Smooth muscle cell (in vitro differentiated cells): ENCODE results near the gene RAB11FIP4. TPM values are rescaled to one million over a fixed set of nuclear protein-coding genes. Genes with fewer than 3 reads are reported as not detected.
A peak's percentile ranks its signal among the peaks of the same experiment; 100 is the strongest.

Source experiments
- DNase-seq: peaks from one replicate; lab custom pipeline; 2025; ENCODE audit not compliant: unreplicated experiment; lab: John Stamatoyannopoulos, UW
- H2AFZ ChIP-seq: fragments of 200-600 bp; sonication (generic); 2 replicates; pipeline ENCODE4 v1.6.0; 2016; ENCODE audit warnings: antibody characterized with exemption, low read depth, mild to moderate bottlenecking
- H3F3A ChIP-seq: fragments of 200-600 bp; sonication (generic); 2 replicates; pipeline ENCODE4 v1.6.0; 2017; ENCODE audit warnings: antibody characterized with exemption, low read depth
- H3K27ac ChIP-seq: fragments of 200-600 bp; sonication (generic); 2 replicates; pipeline ENCODE4 v1.5.1; 2016; ENCODE audit warnings: low read depth, mild to moderate bottlenecking
- H3K27me3 ChIP-seq: fragments of 200-600 bp; sonication (generic); 2 replicates; pipeline ENCODE4 v1.6.1; 2016; ENCODE audit warnings: low read depth, mild to moderate bottlenecking
- H3K36me3 ChIP-seq: fragments of 200-600 bp; sonication (generic); 2 replicates; pipeline ENCODE4 v1.5.1; 2016; ENCODE audit warnings: low read depth
- H3K4me1 ChIP-seq: fragments of 200-600 bp; sonication (generic); 2 replicates; pipeline ENCODE4 v1.5.1; 2016; ENCODE audit warnings: low read depth
- H3K4me2 ChIP-seq: fragments of 200-600 bp; sonication (generic); 2 replicates; pipeline ENCODE4 v1.6.0; 2016; ENCODE audit warnings: mild to moderate bottlenecking
- H3K4me3 ChIP-seq: fragments of 200-600 bp; sonication (generic); 2 replicates; pipeline ENCODE4 v1.5.1; 2016; ENCODE audit warnings: mild to moderate bottlenecking
- H3K79me2 ChIP-seq: fragments of 200-600 bp; sonication (generic); 2 replicates; pipeline ENCODE4 v1.6.0; 2016; ENCODE audit warnings: low read depth, mild to moderate bottlenecking
- H3K9ac ChIP-seq: fragments of 200-600 bp; sonication (generic); 2 replicates; pipeline ENCODE4 v1.6.0; 2016; ENCODE audit warnings: low read depth
- H3K9me3 ChIP-seq: fragments of 200-600 bp; sonication (generic); replicated peaks from 2 replicates; pipeline ENCODE4 v1.5.1; 2016; ENCODE audit warnings: low read depth
- H4K20me1 ChIP-seq: fragments of 200-600 bp; sonication (generic); 2 replicates; pipeline ENCODE4 v1.6.0; 2016; ENCODE audit warnings: low read depth
- WGBS: methylation state at CpG from one replicate; pipeline ENCODE4 v1.1.7; 2016; ENCODE audit warnings: low lambda C conversion rate; 5-methylcytosine and 5-hydroxymethylcytosine counted together
- polyA plus RNA-seq: library from polyadenylated mRNA; unstranded; fragments of >200 nt; fragmentation: Nextera tagmentation; extraction: Ambion mirVana; gene quantifications from 2 replicates; pipeline ENCODE4 v1.2.1, GENCODE V29; 2016
- total RNA-seq: library from RNA; depleted of rRNA; stranded (reverse); fragments of >200 nt; gene quantifications from 2 replicates; pipeline ENCODE4 v1.2.3, GENCODE V29; 2014
- TF ChIP-seq, protein P1 (sequence below): fragments of 200-600 bp; sonication (generic); IDR thresholded peaks from 2 replicates; pipeline ENCODE4 v1.5.1; 2017; ENCODE audit warnings: borderline replicate concordance, mild to moderate bottlenecking, antibody characterized with exemption; ENCODE audit not compliant: insufficient read depth, poor library complexity, severe bottlenecking

The RAB11FIP4 gene
- total and polyA plus RNA-seq, 2 experiments from 2014 or later = 0.42 to 2.9 TPM

- Histone ChIP-seq H3K79me2 (no peaks in the 10 kb centered on the region), H3K9me3 (no peaks in the 10 kb centered on the region), H3K27me3 (no peaks in the 10 kb centered on the region), H3K4me1 (no peaks in the 10 kb centered on the region), H3K36me3 (no peaks in the 10 kb centered on the region), H3K4me2 (no peak overlapping the region), H3K4me3 (no peak overlapping the region), H3K9ac (no peak overlapping the region), H2AFZ (no peak overlapping the region), H3K27ac (no peak overlapping the region), H3F3A (no peaks in the 10 kb centered on the region), H4K20me1 (no peaks in the 10 kb centered on the region)
- 81% methylated on average over 8 of the region's 8 CpGs for WGBS
- TF ChIP-seq, protein P1, sequence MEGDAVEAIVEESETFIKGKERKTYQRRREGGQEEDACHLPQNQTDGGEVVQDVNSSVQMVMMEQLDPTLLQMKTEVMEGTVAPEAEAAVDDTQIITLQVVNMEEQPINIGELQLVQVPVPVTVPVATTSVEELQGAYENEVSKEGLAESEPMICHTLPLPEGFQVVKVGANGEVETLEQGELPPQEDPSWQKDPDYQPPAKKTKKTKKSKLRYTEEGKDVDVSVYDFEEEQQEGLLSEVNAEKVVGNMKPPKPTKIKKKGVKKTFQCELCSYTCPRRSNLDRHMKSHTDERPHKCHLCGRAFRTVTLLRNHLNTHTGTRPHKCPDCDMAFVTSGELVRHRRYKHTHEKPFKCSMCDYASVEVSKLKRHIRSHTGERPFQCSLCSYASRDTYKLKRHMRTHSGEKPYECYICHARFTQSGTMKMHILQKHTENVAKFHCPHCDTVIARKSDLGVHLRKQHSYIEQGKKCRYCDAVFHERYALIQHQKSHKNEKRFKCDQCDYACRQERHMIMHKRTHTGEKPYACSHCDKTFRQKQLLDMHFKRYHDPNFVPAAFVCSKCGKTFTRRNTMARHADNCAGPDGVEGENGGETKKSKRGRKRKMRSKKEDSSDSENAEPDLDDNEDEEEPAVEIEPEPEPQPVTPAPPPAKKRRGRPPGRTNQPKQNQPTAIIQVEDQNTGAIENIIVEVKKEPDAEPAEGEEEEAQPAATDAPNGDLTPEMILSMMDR = no peak
- DNase-seq = no peak
These were observed 123.8 kb downstream of the RAB11FIP4 start for GRCh38 chr17:31515267-31515666.

GRCh38 chr17:31517524-31517923, 126.0 kb downstream of the RAB11FIP4 start:
- H3K27me3 ChIP-seq = no peaks in the 10 kb centered on the region
- DNase-seq = no peak
- no peaks in the 10 kb centered on the region for H3K9me3 ChIP-seq
- H3K4me2 ChIP-seq = no peak overlapping the region
- no peaks in the 10 kb centered on the region for H3K36me3 ChIP-seq
- no peaks in the 10 kb centered on the region for H3K79me2 ChIP-seq
- no peak overlapping the region for H2AFZ ChIP-seq
- no peak overlapping the region for H3K9ac ChIP-seq
- H3K4me3 ChIP-seq = no peak overlapping the region
- H3K4me1 ChIP-seq = no peaks in the 10 kb centered on the region
- TF ChIP-seq, protein P1 = peak; percentile 12
- WGBS = 51% methylated on average over 11 of the region's 11 CpGs
- no peaks in the 10 kb centered on the region for H3F3A ChIP-seq
- H3K27ac ChIP-seq = no peak overlapping the region
- H4K20me1 ChIP-seq = no peaks in the 10 kb centered on the region

GRCh38 chr17:31518478-31518877, 127.0 kb downstream of the RAB11FIP4 start:
- Histone ChIP-seq H3K9me3 (no peaks in the 10 kb centered on the region), H3K36me3 (no peaks in the 10 kb centered on the region), H3K4me2 (no peak overlapping the region), H3K4me3 (no peak overlapping the region), H2AFZ (no peak overlapping the region), H3K27me3 (no peaks in the 10 kb centered on the region), H3F3A (no peaks in the 10 kb centered on the region), H3K79me2 (no peaks in the 10 kb centered on the region), H4K20me1 (no peaks in the 10 kb centered on the region), H3K27ac (no peak overlapping the region), H3K9ac (no peak overlapping the region), H3K4me1 (no peaks in the 10 kb centered on the region)
- TF ChIP-seq, protein P1 = no peak
- no peak for DNase-seq
- WGBS = 97% methylated on average over 4 of the region's 4 CpGs

GRCh38 chr17:31521632-31522283, 130.3 kb downstream of the RAB11FIP4 start:
- Histone ChIP-seq H3K27ac (no peak overlapping the region), H3K4me2 (no peak overlapping the region), H3F3A (no peaks in the 10 kb centered on the region), H3K9me3 (no peaks in the 10 kb centered on the region), H4K20me1 (no peaks in the 10 kb centered on the region), H3K27me3 (no peaks in the 10 kb centered on the region), H3K9ac (no peak overlapping the region), H3K36me3 (no peaks in the 10 kb centered on the region), H2AFZ (no peak overlapping the region), H3K79me2 (no peaks in the 10 kb centered on the region), H3K4me3 (no peak overlapping the region), H3K4me1 (no peaks in the 10 kb centered on the region)
- WGBS = 95% methylated on average over 12 of the region's 13 CpGs
- DNase-seq = no peak
- TF ChIP-seq, protein P1 = no peak
